Stomach (tissue), 9 donors: Measurements from ENCODE around the gene ATP5F1B. TPM values are rescaled to one million over a fixed set of nuclear protein-coding genes. Genes with fewer than 3 reads are reported as not detected.
A peak's percentile ranks its signal among the peaks of the same experiment; 100 is the strongest.

Experiments used
- DNase-seq, 2 donors: peaks; one replicate each; pipeline versions ENCODE4 v3.0.0 to v3.0.0-alpha.2; 2013 to 2019
- H3K27ac ChIP-seq, 5 donors: fragments of 200-600 bp in 4 of 5; sonication (generic) in 4 of 5; one replicate each; pipeline ENCODE4 v1.5.1; 2013 to 2019; ENCODE audit warnings: mild to moderate bottlenecking in 1 of 5, moderate library complexity in 1 of 5
- H3K27me3 ChIP-seq, 3 donors: fragments of 200-600 bp; sonication (generic); one replicate each; pipeline ENCODE4 v1.5.1; 2017 to 2019; ENCODE audit warnings: mixed run types in 1 of 3
- H3K36me3 ChIP-seq, 4 donors: fragments of 200-600 bp; sonication (generic); 1 replicate in 3 of 4; 2 replicates in 1 of 4; pipeline ENCODE4 v1.5.1; 2016 to 2019
- H3K4me1 ChIP-seq, 4 donors: fragments of 200-600 bp; sonication (generic); one replicate each; pipeline ENCODE4 v1.5.1; 2016 to 2019
- H3K4me3 ChIP-seq, 4 donors: fragments of 200-600 bp; sonication (generic) in 3 of 4; one replicate each; pipeline ENCODE4 v1.5.1; 2016 to 2019; ENCODE audit warnings: mild to moderate bottlenecking in 1 of 4
- H3K9me3 ChIP-seq, 4 donors: fragments of 200-600 bp; sonication (generic); one replicate each; pipeline ENCODE4 v1.5.1; 2016 to 2019
- EP300 ChIP-seq: sonication (generic); formaldehyde crosslinking; IDR thresholded peaks from one replicate; pipeline ENCODE4 v1.6.1; 2017; ENCODE audit warnings: antibody characterized with exemption
- POLR2A ChIP-seq, 4 donors: fragments of 450-650 bp; IDR thresholded peaks; one replicate each; pipeline ENCODE4 v1.6.1; 2016; ENCODE audit warnings: antibody characterized with exemption in 4 of 4, control low read depth in 2 of 4, mild to moderate bottlenecking in 1 of 4, moderate library complexity in 1 of 4
- POLR2AphosphoS5 ChIP-seq, 3 donors: sonication (generic); formaldehyde crosslinking; IDR thresholded peaks; one replicate each; pipeline ENCODE4 v1.6.1; 2016; ENCODE audit warnings: antibody characterized with exemption in 3 of 3
- WGBS, 5 donors: extraction: QIAGEN DNeasy Blood & Tissue Kit in 3 of 5; methylation state at CpG; one replicate each; pipeline versions ENCODE4 v1.1.5 to v1.1.7; 2013 to 2018; 5-methylcytosine and 5-hydroxymethylcytosine counted together
- intact Hi-C: fragments of 100-400 bp; cut with DNase I; formaldehyde crosslinking; loops from one replicate; pipeline ENCODE4 v1.15.1; 2023; ENCODE audit warnings: low total_unique reads
- polyA plus RNA-seq, 3 donors: library from polyadenylated mRNA; stranded (reverse); fragments of 200-250 nt; gene quantifications; one replicate each; pipeline ENCODE4 v1.2.3, GENCODE V29; 2013
- total RNA-seq, 5 donors: library from RNA; depleted of rRNA; stranded (reverse); fragments of >200 nt; gene quantifications; one replicate each; pipeline versions ENCODE4 v1.1.0 to v1.2.3, GENCODE V29; 2014 to 2016
- TF ChIP-seq, protein P1 (sequence below), 7 experiments: fragments of 450-650 bp in 4 of 7; fragments of 200-600 bp in 3 of 7; sonication (generic) in 3 of 7; IDR thresholded peaks; one replicate each; pipeline ENCODE4 v1.5.1; 2016 to 2019; ENCODE audit warnings: antibody characterized with exemption in 7 of 7, control low read depth in 2 of 7, mild to moderate bottlenecking in 1 of 7
- donor health status: healthy with polysubstance abuse.
- donor health status: Bipolar disorder and iron deficiency.
- donor health status: healthy.

The ATP5F1B gene
- total and polyA plus RNA-seq, 8 donors = 183 to 604 (median 478) TPM

- H3K27ac ChIP-seq = peak within 1 kb of the TSS; percentile 98 to 100 (median 100)
- WGBS, 5 donors = 0 to 1% (median 0%) methylated on average over 56 to 64 of the region's 64 CpGs
- peak; percentile 98 to 100 for DNase-seq
- no peaks in the 10 kb centered on the region for H3K27me3 ChIP-seq
- intact Hi-C loops = loop anchor here (10.0 kb wide), 1 partner anchor 53 kb away; the partner anchor contains the start of gene BAZ2A
- H3K4me3 ChIP-seq = peak within 1 kb of the TSS; percentile 94 to 98 (median 96)
- no peaks in the 10 kb centered on the region for H3K9me3 ChIP-seq
- TF ChIP-seq POLR2A (IDR thresholded peaks at IDR 0.05) = peak in 2 of 4 donors; percentile 77 to 87
- TF ChIP-seq EP300 = no peak
- TF ChIP-seq, protein P1, sequence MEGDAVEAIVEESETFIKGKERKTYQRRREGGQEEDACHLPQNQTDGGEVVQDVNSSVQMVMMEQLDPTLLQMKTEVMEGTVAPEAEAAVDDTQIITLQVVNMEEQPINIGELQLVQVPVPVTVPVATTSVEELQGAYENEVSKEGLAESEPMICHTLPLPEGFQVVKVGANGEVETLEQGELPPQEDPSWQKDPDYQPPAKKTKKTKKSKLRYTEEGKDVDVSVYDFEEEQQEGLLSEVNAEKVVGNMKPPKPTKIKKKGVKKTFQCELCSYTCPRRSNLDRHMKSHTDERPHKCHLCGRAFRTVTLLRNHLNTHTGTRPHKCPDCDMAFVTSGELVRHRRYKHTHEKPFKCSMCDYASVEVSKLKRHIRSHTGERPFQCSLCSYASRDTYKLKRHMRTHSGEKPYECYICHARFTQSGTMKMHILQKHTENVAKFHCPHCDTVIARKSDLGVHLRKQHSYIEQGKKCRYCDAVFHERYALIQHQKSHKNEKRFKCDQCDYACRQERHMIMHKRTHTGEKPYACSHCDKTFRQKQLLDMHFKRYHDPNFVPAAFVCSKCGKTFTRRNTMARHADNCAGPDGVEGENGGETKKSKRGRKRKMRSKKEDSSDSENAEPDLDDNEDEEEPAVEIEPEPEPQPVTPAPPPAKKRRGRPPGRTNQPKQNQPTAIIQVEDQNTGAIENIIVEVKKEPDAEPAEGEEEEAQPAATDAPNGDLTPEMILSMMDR (IDR thresholded peaks at IDR 0.05) = no peak
- TF ChIP-seq POLR2AphosphoS5 (IDR thresholded peaks at IDR 0.05) = peak; percentile 91 to 96 (median 96)
- peaks cover 18 to 45% (median 40%) of the 10 kb centered on the region in 4 donors for H3K4me1 ChIP-seq
- no peaks in the 10 kb centered on the region for H3K36me3 ChIP-seq
These were observed 42.5 kb upstream of the ATP5F1B start, which contains the start of gene PTGES3 for GRCh38 chr12:56688129-56688845. Gene PTGES3, minus strand, starts transcription at chr12:56688284. Its CDS starts 285 bp downstream, at chr12:56687999.

DNA sequence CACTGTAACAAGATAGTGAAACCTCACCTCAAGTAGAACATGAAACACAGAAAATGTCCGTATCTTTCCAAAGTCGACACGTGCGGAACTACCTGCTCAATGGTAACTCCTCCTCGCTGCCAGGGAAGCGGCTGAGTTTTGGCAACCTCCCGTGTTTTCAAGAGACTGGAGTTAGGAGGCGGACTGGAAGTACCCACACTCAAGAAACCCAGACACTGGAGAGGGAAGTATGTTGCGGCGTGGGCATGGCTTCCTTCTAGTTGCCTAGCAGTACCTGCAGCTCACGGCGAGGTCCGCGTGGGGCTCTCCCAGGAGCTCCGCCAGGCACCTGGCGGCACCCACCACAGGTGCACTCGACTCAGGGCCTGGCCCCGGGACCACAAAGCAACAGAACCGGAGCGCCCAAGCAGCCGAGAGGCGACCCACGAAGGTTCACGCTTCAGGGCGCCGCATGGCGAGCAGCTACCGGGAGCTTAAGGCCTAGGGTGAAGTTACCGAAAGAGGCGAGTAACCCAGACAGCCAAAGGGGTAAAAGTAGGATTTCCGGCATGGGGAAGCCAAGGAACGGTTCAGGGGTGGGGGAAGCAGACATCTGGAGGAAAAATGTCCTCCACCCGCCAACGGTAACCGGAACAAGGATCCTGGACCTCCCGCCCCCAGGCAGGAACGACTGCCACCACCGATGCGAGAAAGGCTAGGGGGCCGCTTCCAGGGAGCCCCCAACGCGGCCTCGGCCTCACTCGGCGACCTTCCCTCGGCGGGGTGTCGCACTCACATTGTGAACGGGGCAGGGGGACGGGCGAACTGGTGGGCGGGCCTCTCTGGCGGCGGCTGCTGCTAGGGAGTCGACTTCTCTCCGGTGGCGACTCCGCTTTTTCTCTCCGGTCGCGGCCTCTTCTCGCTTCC lies 41.7 kb upstream of the ATP5F1B start:
- Histone ChIP-seq H3K27ac (peak overlapping the region; percentile 98 to 100 (median 100)), H3K36me3 (peaks cover 0 to 5% (median 0%) of the 10 kb centered on the region in 4 donors), H3K4me3 (peak overlapping the region; percentile 94 to 98 (median 96)), H3K27me3 (no peaks in the 10 kb centered on the region), H3K9me3 (no peaks in the 10 kb centered on the region), H3K4me1 (peaks cover 18 to 53% (median 47%) of the 10 kb centered on the region in 4 donors)
- WGBS, 5 donors = 0 to 1% (median 0%) methylated on average over 44 to 62 of the region's 62 CpGs
- intact Hi-C loops = loop anchor here (10.0 kb wide), 1 partner anchor 53 kb away; the partner anchor contains the start of gene BAZ2A
- peak; percentile 64 to 80 for DNase-seq
- no peak for TF ChIP-seq POLR2AphosphoS5 (IDR thresholded peaks at IDR 0.05)
- no peak for TF ChIP-seq POLR2A (IDR thresholded peaks at IDR 0.05)
- TF ChIP-seq, protein P1 (IDR thresholded peaks at IDR 0.05) = no peak
- TF ChIP-seq EP300 = no peak

GRCh38 chr12:56684745-56685359 lies 39.1 kb upstream of the ATP5F1B start:
- DNase-seq = peak in 1 of 2 donors; percentile 8
- TF ChIP-seq POLR2A (IDR thresholded peaks at IDR 0.05) = no peak
- no peak for TF ChIP-seq POLR2AphosphoS5 (IDR thresholded peaks at IDR 0.05)
- TF ChIP-seq, protein P1 (IDR thresholded peaks at IDR 0.05) = no peak
- TF ChIP-seq EP300 = no peak
- Histone ChIP-seq H3K4me3 (peak overlapping the region; percentile 18 to 98 (median 95)), H3K9me3 (no peaks in the 10 kb centered on the region), H3K4me1 (peaks cover 18 to 79% (median 67%) of the 10 kb centered on the region in 4 donors), H3K27ac (peak overlapping the region in 4 of 5 donors; percentile 98 to 100 (median 100)), H3K27me3 (no peaks in the 10 kb centered on the region), H3K36me3 (peaks cover 0 to 15% (median 9%) of the 10 kb centered on the region in 4 donors)
- WGBS, 5 donors = 14 to 30% (median 20%) methylated on average over 8 of the region's 8 CpGs
- intact Hi-C loops = loop anchor here (10.0 kb wide), 1 partner anchor 50 kb away; the partner anchor contains the start of gene BAZ2A
